GM19324 (cell line): ENCODE results near the gene CPEB3.
"Not testable (repeated sequence)": the region's sequence is repeated elsewhere in the genome, so short reads cannot be mapped to it uniquely, and the experiment has no call there.

Experiments
- ATAC-seq: cut with Tn5 transposase; IDR thresholded peaks from one replicate; pipeline ENCODE4 v1.9.1; 2021; ENCODE audit warnings: mild to moderate bottlenecking, moderate library complexity; ENCODE audit not compliant: unreplicated experiment, low FRiP score

The CPEB3 gene

DNA sequence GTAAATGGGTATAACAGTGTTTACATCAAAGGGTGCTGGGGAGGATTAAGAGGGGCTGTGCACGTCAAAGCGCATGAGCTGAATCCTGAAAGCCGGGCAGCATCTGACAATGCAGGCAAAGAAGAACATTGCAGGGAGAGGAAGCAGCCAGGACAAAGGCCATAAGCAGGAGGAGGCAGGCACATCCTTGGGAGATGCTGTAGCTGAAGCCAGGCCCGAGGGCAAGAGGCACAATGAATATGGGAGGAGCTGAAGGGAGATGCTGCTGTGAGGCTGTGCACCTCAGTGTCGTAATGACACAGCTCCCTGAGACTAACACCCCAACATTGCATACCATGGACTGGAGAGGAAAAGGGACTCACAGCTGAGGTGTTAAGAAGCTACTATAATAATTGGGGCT lies 238.1 kb downstream of the CPEB3 start:
- no peak for ATAC-seq

DNA sequence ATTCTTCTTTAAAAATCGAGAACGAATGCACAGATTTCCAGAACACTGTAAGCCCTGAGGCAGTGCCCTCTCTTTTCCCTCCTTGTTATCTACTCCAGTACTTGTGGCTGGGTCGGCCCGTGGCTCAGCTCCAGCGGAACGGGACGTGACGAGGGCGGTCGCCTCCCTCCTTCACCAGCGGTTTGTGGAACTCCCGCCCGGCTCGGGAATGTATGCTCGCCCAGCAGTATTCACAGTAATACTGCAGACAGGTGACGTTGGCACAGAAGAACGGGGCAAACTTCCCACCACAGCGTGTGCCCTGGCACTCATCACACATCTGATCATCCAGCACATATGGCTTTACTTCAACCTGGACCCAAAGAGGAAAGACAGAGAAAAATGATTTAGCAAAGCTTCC lies 238.8 kb downstream of the CPEB3 start:
- ATAC-seq = no peak

DNA sequence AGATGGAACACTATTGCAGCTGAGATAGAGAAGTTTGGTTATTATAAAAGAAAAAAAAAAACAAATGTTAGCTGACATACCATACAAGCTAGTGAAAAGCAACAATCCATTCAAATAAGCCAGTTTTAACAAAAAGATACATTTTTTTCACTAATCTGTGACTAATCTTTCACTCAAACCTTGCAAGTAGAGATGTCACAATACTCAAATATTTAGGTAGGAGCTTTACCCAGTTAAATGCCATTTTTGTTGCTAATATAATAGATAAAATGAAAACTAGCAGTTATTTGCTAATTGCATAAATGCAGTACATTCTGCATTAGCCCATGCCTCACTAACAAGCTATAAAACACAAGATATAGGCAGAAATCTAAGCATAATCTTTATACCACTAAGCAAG lies 243.7 kb downstream of the CPEB3 start:
- no peak for ATAC-seq

DNA sequence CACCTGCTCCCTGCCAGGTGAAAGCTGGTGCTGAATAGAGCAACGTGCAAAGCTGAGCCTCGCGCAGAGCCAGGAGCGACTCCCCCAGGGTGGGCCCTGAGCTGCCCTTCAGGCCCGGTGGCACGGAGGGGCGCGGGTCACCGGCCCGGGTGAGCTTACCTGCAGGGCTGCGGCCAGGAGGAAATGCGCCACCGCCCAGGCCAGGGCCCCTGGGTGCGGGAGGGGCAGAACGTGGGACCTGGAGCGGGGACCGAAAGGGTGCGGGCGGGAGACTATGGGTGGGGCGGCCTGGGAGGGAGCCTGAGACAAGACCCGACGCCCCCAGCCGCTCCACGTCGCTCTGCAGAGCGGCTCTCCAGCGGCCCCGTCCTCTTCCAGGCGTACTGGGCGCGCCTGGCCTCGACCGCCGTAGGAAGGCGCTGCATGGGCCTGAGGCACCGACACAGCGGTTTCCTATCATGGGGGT lies 245.2 kb downstream of the CPEB3 start:
- ATAC-seq = no peak

DNA sequence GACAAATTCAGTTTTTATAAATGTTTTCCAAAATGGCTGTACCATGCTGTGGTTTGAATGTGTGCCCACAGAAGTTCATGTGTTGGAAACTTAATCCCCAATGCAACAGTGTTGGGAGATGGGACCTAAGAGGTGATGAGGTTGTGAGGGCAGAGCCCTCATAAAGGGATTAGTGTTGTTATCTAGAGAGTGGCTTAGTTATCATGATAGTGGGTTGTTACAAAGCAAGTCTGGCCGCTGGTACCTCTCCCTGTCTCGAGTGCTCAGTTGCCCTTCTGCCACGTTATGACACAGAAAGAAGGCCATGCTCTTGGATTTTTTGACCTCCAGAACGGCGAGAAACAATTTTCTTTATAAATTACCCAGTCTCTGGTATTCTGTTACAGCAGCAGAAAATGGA lies 248.3 kb downstream of the CPEB3 start:
- no peak for ATAC-seq

DNA sequence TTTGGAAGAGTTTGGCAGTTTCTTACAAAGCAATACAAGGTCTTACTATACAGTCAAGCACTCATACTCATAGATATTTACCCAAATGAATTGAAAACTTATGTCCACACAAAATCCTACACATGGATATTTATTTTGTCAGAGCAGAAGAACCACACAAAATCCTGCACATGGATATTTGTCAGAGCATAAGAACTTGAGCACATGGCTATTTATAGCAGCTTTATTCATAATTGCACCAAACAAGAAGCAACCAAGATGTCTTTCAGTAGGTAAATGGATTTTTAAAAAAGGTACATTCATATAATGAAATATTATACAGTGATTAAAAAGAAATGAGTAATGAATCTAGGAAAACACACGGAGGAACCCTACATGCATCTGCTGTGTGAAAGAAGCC lies 251.9 kb downstream of the CPEB3 start:
- no peak for ATAC-seq

DNA sequence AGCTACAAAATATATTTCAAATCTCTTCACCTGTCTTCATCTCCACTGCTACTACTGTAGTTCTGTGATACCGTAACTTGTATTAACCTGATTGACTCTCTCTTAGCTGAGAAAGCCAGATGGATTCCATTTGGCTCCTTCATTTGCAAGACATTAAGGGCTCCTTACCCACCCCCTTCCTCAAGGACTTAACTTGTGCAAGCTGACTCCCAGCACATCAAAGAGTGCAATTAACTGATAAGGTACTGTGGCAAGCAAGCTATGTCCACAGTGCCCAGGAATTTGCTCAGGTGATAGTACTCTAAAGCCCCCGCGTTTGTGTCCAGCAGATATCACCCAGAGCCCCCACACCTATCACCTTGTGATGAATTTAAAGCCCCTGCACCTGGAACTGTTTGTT lies 257.8 kb downstream of the CPEB3 start:
- ATAC-seq = not testable (repeated sequence)

DNA sequence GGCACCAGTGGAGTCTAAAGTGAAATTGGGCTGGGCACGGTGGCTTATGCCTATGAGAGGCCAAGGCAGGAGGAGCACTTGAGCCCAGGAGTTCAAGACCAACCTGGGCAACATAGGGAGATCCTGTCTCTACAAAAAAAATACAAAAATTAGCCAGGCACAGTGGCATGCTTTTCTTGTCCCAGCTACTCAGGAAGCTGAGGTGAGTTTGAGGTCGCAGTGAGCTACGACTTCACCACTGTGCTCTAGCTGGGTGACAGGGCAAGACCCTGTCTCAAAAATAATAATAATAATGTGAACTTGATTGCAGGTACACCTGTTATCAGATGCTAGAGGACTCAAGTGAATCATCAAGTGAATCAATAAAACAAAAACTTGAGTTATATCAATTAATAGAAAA lies 259.3 kb downstream of the CPEB3 start:
- no peak for ATAC-seq

DNA sequence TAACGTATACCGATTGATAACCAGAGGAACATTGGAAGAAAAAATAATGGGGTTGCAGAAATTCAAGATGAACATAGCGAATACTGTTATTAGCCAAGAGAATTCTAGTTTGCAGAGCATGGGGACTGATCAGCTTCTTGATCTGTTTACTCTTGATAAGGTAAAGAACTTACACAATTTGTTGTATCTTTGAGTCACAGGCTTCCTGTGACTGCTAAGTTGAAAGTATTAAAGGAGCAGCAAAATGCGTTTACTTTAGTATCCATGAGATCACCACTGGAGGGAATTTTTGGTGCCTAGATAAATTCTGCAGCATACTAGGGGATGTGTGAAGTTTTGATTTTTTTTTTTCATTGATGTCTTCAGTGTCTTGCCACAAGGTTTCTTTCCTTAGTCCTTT lies 263.7 kb downstream of the CPEB3 start:
- no peak for ATAC-seq

DNA sequence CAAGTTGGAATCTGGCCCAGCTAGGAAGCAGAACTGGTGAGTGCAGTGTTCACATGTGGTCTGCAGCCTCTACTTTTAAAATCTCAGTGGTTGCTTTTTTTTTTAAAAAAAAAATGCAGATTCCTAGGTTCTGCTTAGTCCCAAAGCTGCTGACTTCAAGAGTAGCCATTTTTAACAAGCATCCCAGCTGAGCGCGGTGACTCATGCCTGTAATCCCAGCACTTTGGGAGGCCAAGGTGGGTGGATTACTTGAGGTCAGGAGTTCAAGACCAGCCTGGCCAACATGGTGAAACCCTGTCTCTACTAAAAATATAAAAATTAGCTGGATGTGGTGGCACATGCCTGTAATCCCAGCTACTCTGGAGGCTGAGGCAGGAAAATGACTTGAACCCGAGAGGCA lies 265.5 kb downstream of the CPEB3 start:
- ATAC-seq = not testable (repeated sequence)

DNA sequence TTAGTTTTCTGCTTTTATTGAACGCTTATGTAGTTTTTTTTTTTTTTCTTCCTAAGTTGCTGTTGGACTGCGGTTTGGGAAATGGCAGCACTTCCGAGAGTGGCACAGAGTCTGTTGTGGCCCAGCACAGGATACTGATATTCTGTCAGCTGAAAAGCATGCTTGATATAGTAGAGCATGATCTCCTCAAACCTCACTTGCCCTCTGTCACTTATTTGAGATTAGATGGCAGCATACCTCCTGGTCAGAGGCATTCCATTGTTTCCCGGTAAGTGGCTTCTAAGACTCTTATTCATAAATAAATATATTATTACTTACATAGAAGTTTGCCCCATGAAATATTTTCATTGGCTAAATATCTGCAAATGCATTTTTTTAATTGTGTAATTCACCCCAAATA lies 266.2 kb downstream of the CPEB3 start:
- no peak for ATAC-seq

DNA sequence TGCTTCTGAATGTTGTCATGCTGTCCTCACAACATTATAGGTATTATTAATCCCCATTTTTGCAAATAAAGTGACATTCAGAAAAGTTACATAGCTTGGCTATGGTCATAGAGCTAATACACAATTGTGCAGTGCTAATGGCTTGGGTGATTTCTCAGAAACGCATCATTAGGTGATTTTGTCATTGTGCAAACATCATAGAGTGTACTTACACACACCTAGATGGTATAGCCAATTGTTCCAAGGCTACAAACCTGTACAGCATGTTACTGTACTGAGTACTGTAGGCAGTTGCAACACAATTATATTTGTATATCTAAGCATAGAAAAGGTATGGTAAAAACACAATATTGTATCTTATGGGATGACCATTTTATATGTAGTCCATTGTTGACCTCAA lies 276.3 kb downstream of the CPEB3 start:
- no peak for ATAC-seq

DNA sequence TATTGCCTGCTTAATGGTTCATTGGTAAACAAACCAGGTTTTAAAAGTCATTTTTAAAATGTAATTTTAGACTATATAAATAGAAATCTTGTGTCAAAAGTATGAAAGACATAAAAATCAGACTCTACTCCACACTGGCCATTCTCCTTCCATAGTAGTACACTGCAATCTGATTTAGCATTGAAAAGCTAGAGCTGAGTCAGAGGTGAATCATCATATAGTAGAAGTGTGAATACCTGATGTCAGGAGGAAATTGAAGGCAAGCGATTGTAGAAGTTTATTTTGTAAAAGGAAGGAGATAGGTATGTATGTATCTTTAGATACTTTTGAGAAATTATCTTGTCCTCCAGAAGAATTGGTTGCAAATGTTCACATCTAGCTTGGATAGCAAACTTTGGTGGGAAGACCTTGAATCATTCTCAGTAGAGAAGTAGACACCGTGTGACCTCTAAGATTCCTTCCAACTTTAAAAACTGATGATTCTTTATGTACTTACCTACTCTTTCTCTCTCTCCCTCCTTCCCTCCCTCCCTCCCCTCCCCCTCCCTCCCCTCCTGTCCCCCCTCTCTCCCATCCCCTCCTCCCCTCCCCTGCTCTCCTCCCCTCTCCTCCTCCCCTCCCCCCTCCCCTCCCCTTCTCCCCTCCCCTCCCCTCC lies 279.2 kb downstream of the CPEB3 start:
- no peak for ATAC-seq

DNA sequence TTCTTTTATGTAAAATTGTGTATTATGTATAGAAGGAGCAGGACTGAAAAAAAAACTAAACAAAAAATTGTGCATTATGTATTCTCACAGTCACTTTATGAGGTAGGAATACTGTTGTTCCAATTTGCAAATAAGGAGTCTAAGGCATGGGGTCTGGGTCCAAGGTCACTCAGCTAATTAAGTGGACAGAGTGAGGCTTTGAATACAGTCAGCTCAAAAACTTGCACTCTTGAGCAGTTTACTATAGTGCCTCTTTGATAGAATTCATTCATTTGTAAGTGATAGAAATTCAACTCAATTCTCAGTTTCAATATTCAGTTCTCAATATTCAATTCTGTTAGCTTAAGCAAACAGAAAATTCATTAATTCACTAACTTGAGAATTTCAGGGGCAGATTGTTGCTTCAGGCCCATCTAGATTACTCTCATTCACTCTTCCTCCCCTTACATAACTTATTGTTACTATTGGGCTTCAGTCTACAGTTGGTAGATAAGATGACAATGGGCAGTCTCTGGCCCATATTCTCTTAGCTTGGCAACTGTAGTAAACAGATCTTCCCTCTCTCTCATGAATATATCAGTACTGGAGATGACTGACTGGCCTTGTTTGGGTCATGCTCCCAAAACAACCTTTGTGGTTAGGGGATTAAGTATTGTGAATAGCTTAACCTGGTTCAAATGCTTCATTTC lies 280.7 kb downstream of the CPEB3 start:
- ATAC-seq = no peak

DNA sequence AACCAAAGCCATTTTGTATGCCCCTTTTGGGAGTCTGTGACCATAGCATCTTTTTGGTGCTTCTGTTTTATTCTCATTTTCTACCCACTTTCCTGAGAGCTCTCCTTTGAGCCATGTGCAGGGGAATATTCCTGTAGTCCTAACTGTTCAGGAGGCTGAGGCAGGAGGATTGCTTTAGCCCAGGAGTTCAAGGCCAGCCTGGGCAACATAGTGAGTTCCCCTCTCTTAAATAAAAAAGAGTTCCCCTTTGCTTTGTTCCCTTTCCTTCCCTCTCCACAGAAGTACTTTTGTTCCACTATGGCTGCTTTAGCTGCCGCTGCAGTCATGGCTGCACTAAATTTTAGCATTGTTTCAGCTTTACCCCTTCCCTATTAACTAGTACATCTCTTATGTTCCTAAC lies 281.4 kb downstream of the CPEB3 start:
- no peak for ATAC-seq

DNA sequence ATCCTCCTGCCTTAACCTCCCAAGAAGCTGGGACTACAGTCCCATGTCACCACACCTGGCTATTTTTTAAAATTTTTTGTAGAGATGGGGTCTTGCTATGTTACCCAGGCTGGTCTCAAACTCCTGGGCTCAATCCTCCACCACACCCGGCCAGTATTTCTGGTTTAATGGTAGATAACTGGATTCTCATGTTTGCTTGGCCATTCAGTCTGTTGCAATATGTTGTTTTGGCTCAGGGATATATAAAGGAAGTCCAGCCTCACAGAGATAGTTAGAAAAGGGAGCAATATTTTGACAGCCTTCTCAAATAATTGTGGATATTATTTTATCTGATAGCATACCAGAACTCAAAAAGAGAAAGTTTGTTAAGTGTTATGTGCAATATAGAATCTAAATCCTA lies 284.9 kb downstream of the CPEB3 start:
- no peak for ATAC-seq

DNA sequence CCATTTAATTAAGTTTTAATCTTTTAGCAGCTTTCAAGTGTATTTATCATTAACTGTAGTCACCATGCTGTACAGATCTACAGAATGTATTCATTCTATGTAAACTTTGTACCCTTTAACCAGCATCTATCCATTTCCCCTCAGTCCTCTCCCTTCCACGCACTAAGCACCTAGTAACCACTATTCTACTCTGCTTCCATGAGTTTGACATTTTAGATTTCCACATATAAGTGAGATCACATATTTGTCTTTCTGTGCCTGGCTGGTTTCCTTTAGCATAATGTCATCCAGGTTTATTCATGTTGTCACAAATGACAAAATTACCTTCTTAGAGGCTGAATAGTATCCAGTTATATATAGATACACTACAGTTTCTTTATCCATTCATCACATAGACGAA lies 287.6 kb downstream of the CPEB3 start:
- no peak for ATAC-seq

DNA sequence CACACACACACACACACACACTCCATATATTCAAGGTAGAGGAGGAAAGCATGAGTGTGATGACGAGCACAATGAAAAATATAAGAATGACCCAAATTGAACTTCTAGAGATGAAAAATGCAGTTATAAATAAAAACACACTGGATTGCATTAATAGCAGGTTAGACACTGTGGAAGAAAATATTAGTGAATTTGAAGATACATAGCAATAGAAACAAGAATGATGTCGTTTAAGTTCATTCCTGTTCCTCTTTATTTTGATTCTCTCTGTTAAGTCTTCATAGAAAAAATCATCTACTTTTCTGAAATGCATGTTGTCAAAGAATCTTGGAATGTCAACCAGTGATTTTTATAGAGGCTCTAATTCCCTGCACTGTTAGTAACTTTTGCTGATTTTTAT lies 288.9 kb downstream of the CPEB3 start:
- ATAC-seq = no peak

DNA sequence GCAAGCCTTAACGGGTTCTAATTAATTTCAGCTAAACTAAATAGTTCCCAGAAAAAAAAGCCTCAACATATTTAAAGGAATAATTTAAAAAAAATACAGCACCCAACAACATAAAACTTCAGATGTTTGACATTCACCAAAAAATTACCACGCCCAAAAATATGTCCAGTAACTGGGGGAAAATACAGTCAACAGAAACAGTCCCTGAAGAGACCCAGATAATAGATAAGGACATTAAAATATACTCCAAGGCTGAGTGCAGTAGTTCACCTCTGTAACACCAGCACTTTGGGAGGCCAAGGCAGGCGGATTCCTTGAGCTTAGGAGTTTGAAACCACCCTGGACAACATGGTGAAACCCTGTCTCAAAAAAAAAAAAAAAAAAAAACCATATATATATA lies 289.3 kb downstream of the CPEB3 start:
- ATAC-seq = no peak
